NCI-H2171 treated with DMSO at 0.1 percent for 48 hours (cell line): ENCODE measurements around the gene SMR3B.

Experiments
- DNase-seq: peaks from one replicate; lab custom pipeline; 2025; lab: John Stamatoyannopoulos, UW

The SMR3B gene

GRCh38 chr4:70382691-70383181 is at the start of gene SMR3B:
Gene SMR3B (plus strand): TSS chr4:70383131. CDS start chr4:70384511, 1,380 bp downstream.
- no peak for DNase-seq

- no peak for DNase-seq
Measured at GRCh38 chr4:70334681-70335080, 48.2 kb upstream of the SMR3B start, which contains the start of gene CABS1. Gene CABS1 (plus strand): TSS chr4:70334981. CDS start chr4:70335040, 59 bp downstream.

GRCh38 chr4:70336043-70336442 is 46.9 kb upstream of the SMR3B start:
- no peak for DNase-seq

GRCh38 chr4:70337886-70338420 is 45.0 kb upstream of the SMR3B start:
- no peak for DNase-seq

- no peak for DNase-seq
Measured at GRCh38 chr4:70356185-70356584, 26.7 kb upstream of the SMR3B start.

- no peak for DNase-seq
Measured at GRCh38 chr4:70359115-70359661, 23.7 kb upstream of the SMR3B start.

- no peak for DNase-seq
Measured at GRCh38 chr4:70360460-70360859, 22.5 kb upstream of the SMR3B start, which contains the start of gene SMR3A. Gene SMR3A (plus strand): TSS chr4:70360760. CDS start chr4:70362116, 1,356 bp downstream.

GRCh38 chr4:70364002-70364401 is 18.9 kb upstream of the SMR3B start:
- no peak for DNase-seq

- no peak for DNase-seq
Measured at GRCh38 chr4:70365479-70365878, 17.5 kb upstream of the SMR3B start.

- DNase-seq: no peak
Measured at GRCh38 chr4:70367813-70368212, 15.1 kb upstream of the SMR3B start.

- DNase-seq: no peak
Measured at GRCh38 chr4:70371987-70372386, 10.9 kb upstream of the SMR3B start.

- no peak for DNase-seq
Measured at GRCh38 chr4:70372760-70373159, 10.2 kb upstream of the SMR3B start.

GRCh38 chr4:70380578-70380977 is 2.4 kb upstream of the SMR3B start:
- no peak for DNase-seq

- no peak for DNase-seq
Measured at GRCh38 chr4:70392057-70392776, 9.3 kb downstream of the SMR3B start.

- no peak for DNase-seq
Measured at GRCh38 chr4:70397580-70397979, 14.6 kb downstream of the SMR3B start, which contains the start of gene OPRPN. Gene OPRPN (plus strand): TSS chr4:70397940. CDS start chr4:70399286, 1,346 bp downstream.

GRCh38 chr4:70399319-70399718 is 16.4 kb downstream of the SMR3B start:
- DNase-seq: no peak

GRCh38 chr4:70402762-70403161 is 19.8 kb downstream of the SMR3B start:
- DNase-seq: no peak

GRCh38 chr4:70405765-70406164 is 22.8 kb downstream of the SMR3B start:
- no peak for DNase-seq

GRCh38 chr4:70425306-70425705 is 42.4 kb downstream of the SMR3B start:
- no peak for DNase-seq

- no peak for DNase-seq
Measured at GRCh38 chr4:70426789-70427188, 43.9 kb downstream of the SMR3B start.

- DNase-seq: no peak
Measured at GRCh38 chr4:70437197-70437596, 54.3 kb downstream of the SMR3B start.
